OCI-LY7 (cell line): Measurements from ENCODE around the gene RTN4RL2.

Experiments
- EZH2phosphoT487 ChIP-seq: fragments of 200-600 bp; sonication (generic); IDR thresholded peaks from 2 replicates; pipeline ENCODE4 v1.6.1; 2018; ENCODE audit warnings: low read depth, borderline replicate concordance, mild to moderate bottlenecking, mixed run types, antibody characterized with exemption, low read length, moderate library complexity, mixed read lengths
- TF ChIP-seq, protein P1 (sequence below): fragments of 200-600 bp; sonication (generic); conservative IDR thresholded peaks from 2 replicates; pipeline ENCODE4 v1.5.1; 2014; ENCODE audit warnings: mild to moderate bottlenecking, antibody characterized with exemption, low read length, moderate library complexity, mixed read lengths

DNA sequence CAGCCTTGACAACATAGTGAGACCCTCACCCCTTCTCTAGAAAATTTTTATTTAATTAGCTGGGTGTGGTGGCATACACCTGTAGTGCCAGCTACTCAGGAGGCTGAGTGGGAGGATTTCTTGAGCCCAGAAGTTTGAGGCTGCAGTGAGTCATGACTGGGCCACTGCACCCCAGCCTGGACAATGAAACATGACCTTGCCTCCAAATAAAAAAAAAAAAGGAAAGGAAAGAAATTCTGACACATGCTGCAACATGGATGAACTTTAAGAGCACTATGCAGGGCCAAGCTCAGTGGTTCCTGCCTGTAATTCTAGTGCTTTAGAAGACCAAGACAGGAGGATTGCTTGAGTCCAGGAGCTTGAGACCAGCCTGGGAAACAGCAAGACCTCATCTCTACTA is 42.2 kb upstream of the RTN4RL2 start:
- TF ChIP-seq, protein P1, sequence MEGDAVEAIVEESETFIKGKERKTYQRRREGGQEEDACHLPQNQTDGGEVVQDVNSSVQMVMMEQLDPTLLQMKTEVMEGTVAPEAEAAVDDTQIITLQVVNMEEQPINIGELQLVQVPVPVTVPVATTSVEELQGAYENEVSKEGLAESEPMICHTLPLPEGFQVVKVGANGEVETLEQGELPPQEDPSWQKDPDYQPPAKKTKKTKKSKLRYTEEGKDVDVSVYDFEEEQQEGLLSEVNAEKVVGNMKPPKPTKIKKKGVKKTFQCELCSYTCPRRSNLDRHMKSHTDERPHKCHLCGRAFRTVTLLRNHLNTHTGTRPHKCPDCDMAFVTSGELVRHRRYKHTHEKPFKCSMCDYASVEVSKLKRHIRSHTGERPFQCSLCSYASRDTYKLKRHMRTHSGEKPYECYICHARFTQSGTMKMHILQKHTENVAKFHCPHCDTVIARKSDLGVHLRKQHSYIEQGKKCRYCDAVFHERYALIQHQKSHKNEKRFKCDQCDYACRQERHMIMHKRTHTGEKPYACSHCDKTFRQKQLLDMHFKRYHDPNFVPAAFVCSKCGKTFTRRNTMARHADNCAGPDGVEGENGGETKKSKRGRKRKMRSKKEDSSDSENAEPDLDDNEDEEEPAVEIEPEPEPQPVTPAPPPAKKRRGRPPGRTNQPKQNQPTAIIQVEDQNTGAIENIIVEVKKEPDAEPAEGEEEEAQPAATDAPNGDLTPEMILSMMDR = no peak
- TF ChIP-seq EZH2phosphoT487 = no peak
